ENCODE measurements around the gene HDGFL3.

- TF ChIP-seq CTCF (IDR thresholded peaks at IDR 0.05 in 4 of 5, conservative IDR thresholded peaks at IDR 0.05 in 1 of 5) (no peak), POLR2A (IDR thresholded peaks at IDR 0.05) (no peak)
Observed at GRCh38 chr15:83204697-83205096, 2.9 kb downstream of the HDGFL3 start.
